Aorta (tissue), 5 donors: ENCODE data around the gene P2RX2. TPM values are rescaled to one million over a fixed set of nuclear protein-coding genes. Genes with fewer than 3 reads are reported as not detected.

Experiments
- ATAC-seq: fragments of 200-7000 bp; cut with Tn5 transposase; one replicate; pipeline ENCODE4 v1.9.1; 2022; ENCODE audit warnings: moderate library complexity; ENCODE audit not compliant: low FRiP score
- DNase-seq, 2 donors: peaks; one replicate each; pipeline ENCODE4 v3.0.0-alpha.2; 2020
- H3K27ac ChIP-seq, 2 donors: one replicate each; pipeline ENCODE4 v1.5.1; 2013; ENCODE audit warnings: low read length in 2 of 2, mild to moderate bottlenecking in 2 of 2, moderate library complexity in 2 of 2, control low read depth in 1 of 2, inconsistent platforms in 1 of 2, low read depth in 1 of 2
- H3K27me3 ChIP-seq, 2 donors: one replicate each; pipeline ENCODE4 v1.6.1; 2013; ENCODE audit warnings: control low read depth in 1 of 2, low read length in 1 of 2, mild to moderate bottlenecking in 1 of 2, moderate library complexity in 1 of 2; ENCODE audit not compliant: insufficient read depth in 2 of 2, control insufficient read depth in 1 of 2
- H3K36me3 ChIP-seq, 2 donors: one replicate each; pipeline ENCODE4 v1.6.1; 2013; ENCODE audit warnings: control low read depth in 1 of 2, low read length in 1 of 2, mild to moderate bottlenecking in 1 of 2; ENCODE audit not compliant: insufficient read depth in 2 of 2, control insufficient read depth in 1 of 2
- H3K4me1 ChIP-seq, 2 donors: one replicate each; pipeline ENCODE4 v1.6.1; 2013; ENCODE audit warnings: low read length in 2 of 2, control low read depth in 1 of 2, mild to moderate bottlenecking in 1 of 2, moderate library complexity in 1 of 2; ENCODE audit not compliant: insufficient read depth in 2 of 2, control insufficient read depth in 1 of 2
- H3K4me3 ChIP-seq, 2 donors: one replicate each; pipeline ENCODE4 v1.5.1; 2013; ENCODE audit warnings: low read length in 2 of 2, control low read depth in 1 of 2, mild to moderate bottlenecking in 1 of 2
- H3K9me3 ChIP-seq: one replicate; pipeline ENCODE4 v1.6.1; 2013; ENCODE audit warnings: mild to moderate bottlenecking, low read length; ENCODE audit not compliant: control insufficient read depth
- WGBS, 2 donors: extraction: QIAGEN DNeasy Blood & Tissue Kit; methylation state at CpG; one replicate each; pipeline ENCODE4 v1.1.7; 2013; 5-methylcytosine and 5-hydroxymethylcytosine counted together
- intact Hi-C, 2 donors: fragments of 100-400 bp; cut with DNase I; formaldehyde crosslinking; loops; one replicate each; pipeline versions ENCODE4 v1.14.2 to v1.15.0; 2022
- polyA plus RNA-seq, 2 donors: library from polyadenylated mRNA; stranded (reverse); fragments of 200-250 nt; gene quantifications; one replicate each; pipeline ENCODE4 v1.2.3, GENCODE V29; 2013
- total RNA-seq, 2 donors: library from RNA; stranded (reverse); fragmentation: NEBNext Ultra II Directional; extraction: Animal tissue kit (Norgen Biotek cat#: 25700); gene quantifications; one replicate each; pipeline ENCODE4 v1.2.1, GENCODE V29; 2021
- donor health status: healthy with polysubstance abuse.
- donor health status: Bipolar disorder and iron deficiency.
- donor health status: DM: no; HTN: no; CAD: no.
- donor health status: DM: no; HTN: no; CAD: no.
- donor health status: DM: yes; HTN: yes; CAD: no.

Gene P2RX2
- total and polyA plus RNA-seq, 4 donors, result 0.27 TPM; not detected in 3

DNA sequence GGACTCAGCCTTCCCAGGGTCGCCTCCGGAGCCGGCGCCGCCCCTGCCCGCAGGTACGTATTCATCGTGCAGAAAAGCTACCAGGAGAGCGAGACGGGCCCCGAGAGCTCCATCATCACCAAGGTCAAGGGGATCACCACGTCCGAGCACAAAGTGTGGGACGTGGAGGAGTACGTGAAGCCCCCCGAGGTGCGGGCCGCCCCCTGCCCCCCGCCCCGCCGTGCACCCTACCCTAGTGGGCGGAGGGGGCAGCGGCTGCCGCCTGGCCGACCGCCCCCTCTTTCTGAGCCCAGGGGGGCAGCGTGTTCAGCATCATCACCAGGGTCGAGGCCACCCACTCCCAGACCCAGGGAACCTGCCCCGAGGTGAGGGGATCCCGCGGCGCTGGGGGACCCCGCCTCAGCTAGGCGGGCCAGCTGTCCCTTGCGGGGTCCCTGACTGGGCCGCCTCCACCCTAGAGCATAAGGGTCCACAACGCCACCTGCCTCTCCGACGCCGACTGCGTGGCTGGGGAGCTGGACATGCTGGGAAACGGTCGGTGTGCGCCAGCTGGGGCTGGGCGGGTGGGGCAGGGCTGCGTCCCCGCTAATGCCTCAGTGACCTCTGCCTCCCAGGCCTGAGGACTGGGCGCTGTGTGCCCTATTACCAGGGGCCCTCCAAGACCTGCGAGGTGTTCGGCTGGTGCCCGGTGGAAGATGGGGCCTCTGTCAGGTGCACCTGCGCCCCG is 973 bp downstream of the P2RX2 start:
- H3K9me3 ChIP-seq, result peaks cover 2% of the 10 kb centered on the region
- H3K4me3 ChIP-seq, result no peak overlapping the region
- WGBS, 2 donors, result 15 to 17% methylated on average over 40 to 53 of the region's 53 CpGs
- H3K36me3 ChIP-seq, result no peaks in the 10 kb centered on the region
- H3K27ac ChIP-seq, result no peak overlapping the region
- no peaks in the 10 kb centered on the region for H3K4me1 ChIP-seq
- ATAC-seq, result no peak
- intact Hi-C loops, result no loop called here
- DNase-seq, result no peak
- H3K27me3 ChIP-seq, result no peaks in the 10 kb centered on the region

DNA sequence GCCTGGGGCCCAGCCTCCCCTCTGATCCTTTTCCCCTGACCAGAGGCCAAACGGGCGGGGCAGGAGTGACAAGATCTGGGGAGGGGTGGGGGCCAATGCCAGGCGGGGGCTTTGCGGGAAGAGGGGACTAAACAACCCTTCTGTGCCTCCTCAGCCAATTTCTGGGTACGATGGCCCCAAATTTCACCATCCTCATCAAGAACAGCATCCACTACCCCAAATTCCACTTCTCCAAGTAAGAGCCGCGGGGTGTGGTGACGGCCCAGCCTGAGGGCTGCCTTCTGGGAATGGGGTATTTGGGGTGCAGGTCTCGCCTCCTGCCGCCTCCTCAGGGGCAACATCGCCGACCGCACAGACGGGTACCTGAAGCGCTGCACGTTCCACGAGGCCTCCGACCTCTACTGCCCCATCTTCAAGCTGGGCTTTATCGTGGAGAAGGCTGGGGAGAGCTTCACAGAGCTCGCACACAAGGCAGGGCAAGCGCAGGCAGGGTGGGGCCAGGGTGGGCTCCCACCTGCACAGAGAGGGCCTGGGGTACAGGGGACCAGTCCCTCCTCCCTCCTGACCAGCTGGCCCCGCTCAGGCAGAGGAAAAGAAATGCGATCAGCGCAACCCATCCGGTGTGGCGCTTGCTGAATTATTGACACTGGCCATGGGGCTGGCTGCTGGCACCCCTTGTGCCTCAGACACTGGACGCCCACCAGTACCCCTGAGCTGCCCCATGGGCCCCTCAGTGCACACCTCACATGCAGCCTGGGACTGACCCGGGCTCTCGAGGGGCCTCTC is 1.7 kb downstream of the P2RX2 start:
- intact Hi-C loops, result no loop called here
- no peaks in the 10 kb centered on the region for H3K36me3 ChIP-seq
- H3K9me3 ChIP-seq, result peaks cover 2% of the 10 kb centered on the region
- ATAC-seq, result no peak
- WGBS, 2 donors, result 55 to 56% methylated on average over 28 to 29 of the region's 29 CpGs
- DNase-seq, result no peak
- H3K27me3 ChIP-seq, result no peaks in the 10 kb centered on the region
- no peak overlapping the region for H3K27ac ChIP-seq
- H3K4me3 ChIP-seq, result no peak overlapping the region
- H3K4me1 ChIP-seq, result no peaks in the 10 kb centered on the region

DNA sequence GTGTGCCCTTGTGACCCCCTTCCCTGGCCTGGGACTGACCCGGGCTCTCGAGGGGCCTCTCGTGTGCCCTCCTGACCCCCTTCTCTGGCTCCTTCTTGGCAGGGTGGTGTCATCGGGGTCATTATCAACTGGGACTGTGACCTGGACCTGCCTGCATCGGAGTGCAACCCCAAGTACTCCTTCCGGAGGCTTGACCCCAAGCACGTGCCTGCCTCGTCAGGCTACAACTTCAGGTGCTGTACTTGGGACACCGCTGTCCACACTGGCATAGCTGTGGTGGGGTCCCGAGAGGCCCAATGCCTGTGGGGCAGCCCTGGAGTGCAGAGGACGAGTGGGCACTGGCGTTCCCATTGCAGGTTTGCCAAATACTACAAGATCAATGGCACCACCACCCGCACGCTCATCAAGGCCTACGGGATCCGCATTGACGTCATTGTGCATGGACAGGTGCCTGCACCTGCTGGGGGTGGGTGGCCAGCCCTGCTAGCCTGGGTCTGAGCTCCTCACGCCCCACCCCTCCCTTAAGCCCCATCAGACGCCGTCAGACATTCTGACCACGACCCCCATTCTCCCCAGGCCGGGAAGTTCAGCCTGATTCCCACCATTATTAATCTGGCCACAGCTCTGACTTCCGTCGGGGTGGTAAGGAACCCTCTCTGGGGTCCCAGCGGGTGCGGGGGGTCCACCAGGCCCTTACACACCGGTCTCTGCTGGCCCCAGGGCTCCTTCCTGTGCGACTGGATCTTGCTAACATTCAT is 2.5 kb downstream of the P2RX2 start:
- intact Hi-C loops, result no loop called here
- Histone ChIP-seq H3K27me3 (no peaks in the 10 kb centered on the region), H3K9me3 (peaks cover 2% of the 10 kb centered on the region), H3K4me3 (no peak overlapping the region), H3K27ac (no peak overlapping the region), H3K36me3 (peaks cover 0 to 4% of the 10 kb centered on the region in 2 donors), H3K4me1 (no peaks in the 10 kb centered on the region)
- ATAC-seq, result no peak
- WGBS, 2 donors, result 71 to 76% methylated on average over 26 to 28 of the region's 28 CpGs
- no peak for DNase-seq

DNA sequence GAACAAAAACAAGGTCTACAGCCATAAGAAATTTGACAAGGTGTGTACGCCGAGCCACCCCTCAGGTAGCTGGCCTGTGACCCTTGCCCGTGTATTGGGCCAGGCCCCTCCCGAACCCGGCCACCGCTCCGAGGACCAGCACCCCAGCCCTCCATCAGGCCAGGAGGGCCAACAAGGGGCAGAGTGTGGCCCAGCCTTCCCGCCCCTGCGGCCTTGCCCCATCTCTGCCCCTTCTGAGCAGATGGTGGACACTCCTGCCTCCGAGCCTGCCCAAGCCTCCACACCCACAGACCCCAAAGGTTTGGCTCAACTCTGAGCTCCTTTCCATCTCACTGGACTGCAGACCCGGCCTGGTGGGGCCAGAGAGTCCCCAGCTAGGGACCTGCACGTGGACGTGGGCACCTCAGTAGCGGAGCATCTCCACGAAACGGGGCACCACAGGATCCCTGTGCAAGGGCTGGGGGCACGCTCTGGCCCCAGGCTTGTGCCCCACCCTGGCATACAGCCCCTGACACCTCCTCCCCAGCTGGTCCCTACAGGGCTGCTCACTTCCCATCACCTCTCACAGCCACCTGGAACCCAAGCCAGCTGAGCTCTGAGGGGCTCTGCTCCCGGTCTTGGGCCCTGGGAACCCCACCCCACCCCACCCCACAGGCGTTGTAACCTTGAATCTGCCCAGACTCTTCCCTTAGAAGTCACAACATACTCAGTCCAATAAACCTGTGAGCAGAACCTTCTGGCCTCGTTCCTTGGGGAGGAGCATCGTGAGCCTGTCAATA is 3.3 kb downstream of the P2RX2 start:
- ATAC-seq, result peak; percentile 17
- WGBS, 2 donors, result 79 to 80% methylated on average over 18 to 21 of the region's 21 CpGs
- intact Hi-C loops, result no loop called here

DNA sequence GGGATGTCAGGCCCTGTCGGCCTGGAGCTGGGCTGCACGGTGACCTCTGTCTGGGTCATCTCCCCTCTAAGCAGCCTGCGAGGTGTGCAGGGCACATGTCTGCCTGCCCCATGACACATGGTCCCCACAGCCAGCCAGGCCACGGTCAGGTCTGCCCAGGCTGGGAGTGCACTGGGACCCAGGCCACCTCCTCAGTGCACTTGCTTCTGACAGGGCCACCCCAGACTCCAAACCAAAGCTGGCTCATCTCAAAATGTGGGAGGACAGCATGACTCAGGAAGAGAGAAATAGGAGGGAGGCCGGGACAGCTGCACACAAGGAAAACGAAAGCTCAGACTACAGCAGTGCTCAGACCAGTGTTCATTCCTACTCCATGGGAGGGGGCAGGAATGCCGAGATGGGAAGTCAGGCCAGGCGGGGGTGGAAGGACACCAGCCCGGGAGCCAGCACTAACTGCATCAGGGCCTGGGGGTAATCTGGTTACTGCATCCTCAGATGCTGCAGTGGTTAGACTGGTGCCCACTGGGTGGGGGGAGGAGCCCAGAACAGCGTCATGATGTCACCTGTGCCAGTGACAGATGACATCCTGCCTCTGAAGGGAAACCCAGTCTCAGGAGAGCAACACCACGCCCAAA is 4.0 kb downstream of the P2RX2 start:
- no peak overlapping the region for H3K4me3 ChIP-seq
- H3K27ac ChIP-seq, result no peak overlapping the region
- no peaks in the 10 kb centered on the region for H3K4me1 ChIP-seq
- no peak for DNase-seq
- peak; percentile 34 for ATAC-seq
- WGBS, 2 donors, result 27 to 34% methylated on average over 11 of the region's 11 CpGs
- H3K36me3 ChIP-seq, result peaks cover 0 to 4% of the 10 kb centered on the region in 2 donors
- no peaks in the 10 kb centered on the region for H3K9me3 ChIP-seq
- no peaks in the 10 kb centered on the region for H3K27me3 ChIP-seq
- intact Hi-C loops, result no loop called here

More for the DNA sequence above, 3.3 kb downstream of the P2RX2 start:
- Histone ChIP-seq H3K36me3 (peaks cover 0 to 4% of the 10 kb centered on the region in 2 donors), H3K27ac (no peak overlapping the region), H3K4me1 (no peaks in the 10 kb centered on the region), H3K4me3 (no peak overlapping the region), H3K9me3 (peaks cover 2% of the 10 kb centered on the region), H3K27me3 (no peaks in the 10 kb centered on the region)
- no peak for DNase-seq

DNA sequence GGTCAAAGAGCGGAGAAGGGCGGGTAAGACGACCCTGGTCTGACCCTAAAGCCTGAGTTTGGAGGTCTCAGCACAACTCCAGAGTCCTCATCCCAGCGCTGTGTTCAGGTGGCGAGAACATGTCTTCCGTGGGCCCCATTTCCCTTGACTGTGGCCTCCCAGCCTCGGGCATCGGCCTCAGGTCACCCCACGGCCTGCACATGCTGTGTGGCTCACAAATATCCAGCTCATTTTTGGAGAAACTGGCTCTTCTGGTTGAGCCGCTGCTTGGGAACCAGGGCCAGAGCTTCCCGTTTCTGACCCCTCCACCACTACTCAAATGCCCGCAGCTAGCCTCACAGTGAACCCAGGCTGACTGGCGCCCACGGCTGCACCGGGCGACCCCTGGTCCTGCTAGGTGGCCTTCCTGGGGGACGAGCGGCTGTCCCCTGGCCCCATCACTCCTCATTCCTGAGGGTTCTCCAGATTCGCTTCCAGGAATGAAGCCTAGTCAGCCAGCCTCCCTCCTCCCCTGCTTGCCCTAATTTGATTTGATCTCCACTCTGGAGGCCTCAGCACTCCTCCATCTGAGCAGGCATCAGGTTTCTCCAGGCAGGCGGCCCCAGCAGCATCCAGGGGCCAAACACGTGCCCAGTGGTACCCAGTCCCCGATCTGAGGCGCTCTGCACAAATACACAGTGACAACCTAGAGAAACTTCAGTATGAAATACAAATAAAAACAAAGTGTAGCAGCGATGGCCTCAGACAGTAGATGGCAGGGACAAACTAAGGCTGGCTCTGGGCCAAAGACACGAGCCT is 4.7 kb downstream of the P2RX2 start:
- ATAC-seq (no peak), DNase-seq (no peak)
- H3K27ac ChIP-seq, result no peak overlapping the region
- peaks cover 0 to 4% of the 10 kb centered on the region in 2 donors for H3K36me3 ChIP-seq
- intact Hi-C loops, result no loop called here
- H3K4me3 ChIP-seq, result no peak overlapping the region
- H3K4me1 ChIP-seq, result no peaks in the 10 kb centered on the region
- 86 to 88% methylated on average over 25 of the region's 25 CpGs for WGBS, 2 donors
- H3K9me3 ChIP-seq, result no peaks in the 10 kb centered on the region
- H3K27me3 ChIP-seq, result no peaks in the 10 kb centered on the region

DNA sequence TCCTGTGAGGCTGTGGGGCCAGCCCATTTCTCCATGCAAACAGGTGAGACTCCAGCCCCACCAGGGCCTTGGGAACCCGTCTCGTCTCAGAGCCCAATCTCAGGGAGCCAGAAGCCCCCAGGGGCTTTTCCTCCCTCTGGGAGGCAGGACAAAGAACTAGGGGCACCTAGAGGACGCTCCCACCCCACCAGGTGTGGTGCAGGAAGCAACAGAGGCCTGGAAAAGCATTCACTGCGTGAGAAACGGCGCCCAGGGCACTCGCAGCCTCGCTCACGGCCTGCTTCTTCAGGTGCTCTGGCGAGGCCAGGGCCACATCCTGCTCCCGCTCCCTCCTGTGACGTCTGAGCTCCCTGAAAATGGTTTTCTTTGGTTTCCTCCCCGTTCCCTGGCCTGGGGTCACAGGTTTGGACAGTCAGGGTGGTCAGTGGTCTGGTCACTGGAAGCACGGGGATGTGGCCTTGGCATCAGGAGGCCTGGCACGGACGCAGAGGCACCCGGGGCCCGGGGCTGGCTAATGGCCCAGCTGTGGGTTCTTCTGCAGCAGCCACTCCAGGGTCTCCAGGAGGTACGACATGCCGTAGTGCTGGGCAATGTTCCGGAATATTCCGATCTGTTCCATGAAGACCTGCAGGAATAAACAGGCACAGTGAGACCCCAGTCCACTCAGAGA is 5.7 kb downstream of the P2RX2 start:
- peaks cover 0 to 4% of the 10 kb centered on the region in 2 donors for H3K36me3 ChIP-seq
- ATAC-seq (no peak), DNase-seq (no peak)
- no peaks in the 10 kb centered on the region for H3K4me1 ChIP-seq
- 86 to 88% methylated on average over 22 of the region's 22 CpGs for WGBS, 2 donors
- intact Hi-C loops, result no loop called here
- no peaks in the 10 kb centered on the region for H3K9me3 ChIP-seq
- H3K27me3 ChIP-seq, result no peaks in the 10 kb centered on the region
- no peak overlapping the region for H3K27ac ChIP-seq
- H3K4me3 ChIP-seq, result no peak overlapping the region
